Activated naive CD4-positive, alpha-beta T cell treated with Interleukin-2 at 50 U/mL for 16 hours (primary cell): ENCODE data around the gene HMX1.

Source experiments
- DNase-seq: peaks from one replicate; pipeline ENCODE4 v3.0.0-alpha.2; 2020

Gene HMX1

GRCh38 chr4:8854931-8855330 lies 16.7 kb downstream of the HMX1 start:
- no peak for DNase-seq

- DNase-seq: no peak
These were observed 17.6 kb downstream of the HMX1 start for GRCh38 chr4:8854016-8854415.

DNA sequence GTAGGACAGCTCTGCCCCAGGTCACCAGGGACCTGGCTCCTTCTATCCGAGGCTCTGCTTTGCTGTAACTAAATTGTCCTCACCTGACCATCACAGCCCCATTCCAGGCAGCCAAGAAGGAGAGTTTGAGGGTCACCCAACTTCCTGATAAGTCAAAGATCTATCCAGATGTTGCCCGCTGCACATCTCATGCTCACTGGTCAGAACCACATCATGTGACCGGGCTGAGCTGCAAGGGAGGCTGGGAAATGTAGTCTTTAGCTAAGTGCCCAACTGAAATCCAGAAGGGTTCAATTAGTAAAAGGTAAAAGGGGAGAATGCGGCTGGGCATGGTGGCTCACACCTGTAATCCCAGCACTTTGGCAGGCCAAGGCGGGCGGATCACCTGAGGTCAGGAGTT lies 18.4 kb downstream of the HMX1 start:
- no peak for DNase-seq

GRCh38 chr4:8852118-8852704 lies 19.4 kb downstream of the HMX1 start:
- no peak for DNase-seq

DNA sequence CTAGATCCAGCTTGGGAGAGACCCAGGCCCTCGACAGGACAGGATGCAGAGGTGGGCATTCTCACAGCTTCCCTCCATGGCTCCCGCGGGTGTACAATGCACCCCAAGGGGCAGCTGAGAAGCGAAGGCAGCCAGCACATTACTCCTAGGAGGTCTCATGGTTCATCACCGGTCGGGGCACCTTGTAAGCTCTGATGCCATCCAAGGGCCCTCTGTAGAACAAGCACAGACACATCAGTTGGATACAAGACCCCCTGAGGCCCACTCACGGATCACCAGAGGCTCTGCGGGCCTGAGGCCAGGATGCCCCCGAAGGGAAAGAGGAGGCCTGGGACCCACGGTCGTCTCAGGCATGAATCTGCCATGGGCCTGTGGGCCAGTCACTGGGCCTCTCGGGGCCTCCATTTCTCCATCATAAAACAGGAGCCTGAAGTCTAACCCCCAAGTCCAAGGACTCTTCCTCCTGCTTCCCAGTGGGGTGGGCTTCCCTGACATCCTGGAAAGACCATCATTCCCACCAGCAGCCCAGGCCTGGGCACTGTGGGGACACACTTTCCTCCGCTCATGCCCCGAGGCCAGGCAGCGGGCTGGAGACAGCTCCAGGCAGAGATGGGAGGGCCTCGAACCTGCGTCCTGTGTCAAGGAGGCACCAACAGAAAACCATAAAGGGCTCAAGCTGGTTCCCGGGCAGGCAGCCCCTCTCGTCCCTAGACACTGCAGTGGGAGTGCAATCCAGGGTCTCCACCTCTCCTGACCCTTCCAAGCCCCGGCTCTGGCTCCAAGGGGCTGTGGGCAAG lies 20.1 kb downstream of the HMX1 start:
- no peak for DNase-seq

DNA sequence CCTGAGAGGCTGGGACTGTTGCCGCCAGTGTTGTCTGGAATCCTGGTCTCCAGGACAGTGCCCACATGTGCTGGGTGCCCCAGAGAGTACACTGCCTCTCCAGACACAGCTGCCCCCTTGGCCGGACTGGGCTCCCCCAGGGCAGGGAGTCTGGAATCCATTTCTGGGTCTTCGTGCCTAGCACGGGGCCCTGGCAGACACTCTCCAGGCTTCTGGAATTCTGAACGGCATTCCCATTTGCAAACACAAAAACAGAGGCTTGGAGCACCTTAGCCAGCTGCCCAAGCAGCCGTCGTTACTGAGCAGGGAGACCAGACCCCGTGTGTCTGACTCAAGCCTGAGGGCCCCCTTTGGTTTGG lies 20.8 kb downstream of the HMX1 start:
- DNase-seq: no peak

DNA sequence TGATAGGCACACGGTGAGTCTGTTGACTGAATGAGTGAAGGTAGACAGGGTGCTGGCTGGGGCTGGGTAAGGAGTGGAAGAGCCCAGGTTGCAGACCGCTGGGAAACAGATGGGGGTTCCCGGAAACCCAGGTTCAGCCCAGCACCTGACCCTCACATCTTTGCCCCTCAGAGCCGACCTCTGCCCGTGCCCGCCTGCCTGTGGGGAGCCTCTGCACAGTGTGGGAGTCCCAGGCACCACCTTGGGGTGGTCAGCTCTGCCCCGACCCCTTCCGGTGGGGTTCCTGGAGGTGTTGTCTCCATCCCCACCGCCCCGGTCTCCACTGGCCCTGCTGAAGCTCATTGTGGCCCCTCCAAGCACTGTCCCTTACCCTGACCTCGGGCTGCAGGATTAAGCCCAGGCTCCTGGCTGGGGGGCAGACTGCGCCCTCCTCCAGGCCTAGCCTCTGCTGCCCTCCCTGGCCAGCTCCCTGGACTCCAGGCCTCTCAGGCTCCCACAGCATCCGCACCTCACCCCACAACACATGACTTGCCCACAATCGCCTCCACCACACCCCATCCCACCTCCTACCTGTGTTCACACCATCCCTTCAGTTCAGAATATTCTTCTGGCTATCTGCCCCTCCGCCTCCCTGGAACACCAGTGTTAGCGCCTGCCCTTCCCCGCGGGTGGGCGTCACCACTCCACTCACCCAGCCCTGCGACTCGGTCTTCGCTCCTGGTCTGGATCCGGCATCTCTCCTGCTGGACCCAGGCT lies 21.4 kb downstream of the HMX1 start:
- no peak for DNase-seq

GRCh38 chr4:8849266-8850073 lies 22.2 kb downstream of the HMX1 start:
- DNase-seq: no peak

DNA sequence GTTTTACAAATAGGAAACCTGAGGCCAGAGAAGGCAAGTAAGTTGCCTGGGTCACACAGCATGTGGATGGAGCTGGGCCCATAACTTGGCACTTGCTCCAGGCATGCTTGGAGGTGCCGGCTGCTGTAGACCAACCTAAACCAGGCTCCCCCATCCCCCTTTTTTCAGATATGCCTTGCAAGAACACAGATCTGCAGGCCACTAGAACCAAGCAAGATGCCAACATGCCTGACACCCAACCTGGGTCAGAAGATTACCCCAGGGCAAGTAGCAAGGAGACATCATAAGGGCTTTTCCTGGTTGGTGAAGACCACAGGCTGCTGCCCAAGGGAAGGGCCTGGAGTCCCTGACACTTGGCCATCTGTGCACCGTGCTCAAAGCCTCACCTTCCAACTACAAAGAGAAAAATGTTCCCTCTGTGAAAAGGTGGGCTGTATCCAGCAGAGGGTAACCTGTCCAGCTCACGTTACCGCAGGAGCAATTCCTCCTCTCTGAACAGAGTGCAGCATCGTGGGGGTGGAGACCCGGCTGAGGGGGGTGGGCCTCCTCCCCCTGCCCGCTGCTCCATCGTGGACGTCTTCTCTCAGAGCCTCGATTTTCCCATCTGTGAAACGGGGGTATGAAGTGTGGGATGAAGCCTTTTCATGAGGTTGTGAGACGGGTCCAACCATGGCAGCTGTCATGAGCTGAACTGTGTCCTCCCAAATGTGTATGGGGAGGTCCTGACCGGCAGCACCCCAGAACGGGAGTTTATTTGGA lies 23.0 kb downstream of the HMX1 start:
- DNase-seq: no peak

DNA sequence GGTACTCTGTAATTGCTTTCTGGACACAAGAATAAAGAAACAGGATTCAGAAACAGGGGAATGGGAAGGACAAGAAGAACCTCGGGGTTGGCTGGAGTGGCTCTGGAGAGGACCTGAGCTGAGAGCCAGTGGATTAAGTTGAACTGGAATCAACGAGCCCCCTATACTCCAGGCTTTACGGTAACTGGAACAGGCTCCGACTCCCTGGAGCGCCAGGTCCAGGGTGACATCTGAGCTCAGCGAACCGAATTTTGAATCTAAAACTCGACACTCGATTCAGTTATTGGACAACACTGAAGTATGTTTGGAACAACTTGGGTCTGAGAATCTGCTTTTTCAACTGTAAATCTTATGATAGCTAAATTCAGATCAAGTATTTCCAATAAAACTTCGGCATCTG lies 23.9 kb downstream of the HMX1 start:
- DNase-seq: no peak

DNA sequence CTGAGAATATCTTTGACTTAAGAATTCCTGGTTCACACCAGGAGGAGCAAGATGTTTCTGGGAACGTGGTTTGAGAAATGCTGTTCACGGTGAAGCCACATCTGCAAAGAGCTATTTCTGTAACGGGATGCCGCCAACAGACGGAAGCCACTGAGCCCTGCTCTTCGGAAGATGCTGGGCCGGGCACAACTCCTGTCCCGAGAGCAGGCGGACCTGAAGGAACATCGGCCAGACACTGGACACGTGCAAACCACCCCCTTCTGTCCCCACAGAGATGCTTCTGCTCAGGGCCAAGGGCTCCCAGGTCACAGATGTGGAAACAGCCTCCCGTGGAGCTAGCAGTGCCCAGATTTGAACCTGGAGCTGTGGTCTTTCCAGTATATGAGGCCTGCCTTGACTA lies 24.3 kb downstream of the HMX1 start:
- DNase-seq: no peak

DNA sequence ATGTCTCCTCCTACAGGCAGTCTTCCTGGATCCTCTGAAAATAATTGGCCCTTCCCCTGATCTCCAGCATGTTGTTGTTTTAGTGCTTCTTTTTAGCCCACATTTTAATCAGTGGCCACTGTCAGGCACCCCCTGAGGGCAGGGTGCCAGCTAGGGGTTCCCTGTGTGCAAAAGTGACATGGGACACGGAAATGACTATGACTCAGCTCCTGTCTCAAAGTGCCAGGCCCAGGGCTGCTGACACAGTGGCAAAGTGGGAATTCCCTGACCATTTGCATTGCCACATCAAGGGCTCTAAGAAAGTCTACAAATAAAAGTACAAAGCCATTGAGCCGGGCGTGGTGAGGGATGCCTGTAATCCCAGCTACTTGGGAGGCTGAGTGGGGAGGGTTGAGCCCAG lies 24.8 kb downstream of the HMX1 start:
- DNase-seq: no peak

DNA sequence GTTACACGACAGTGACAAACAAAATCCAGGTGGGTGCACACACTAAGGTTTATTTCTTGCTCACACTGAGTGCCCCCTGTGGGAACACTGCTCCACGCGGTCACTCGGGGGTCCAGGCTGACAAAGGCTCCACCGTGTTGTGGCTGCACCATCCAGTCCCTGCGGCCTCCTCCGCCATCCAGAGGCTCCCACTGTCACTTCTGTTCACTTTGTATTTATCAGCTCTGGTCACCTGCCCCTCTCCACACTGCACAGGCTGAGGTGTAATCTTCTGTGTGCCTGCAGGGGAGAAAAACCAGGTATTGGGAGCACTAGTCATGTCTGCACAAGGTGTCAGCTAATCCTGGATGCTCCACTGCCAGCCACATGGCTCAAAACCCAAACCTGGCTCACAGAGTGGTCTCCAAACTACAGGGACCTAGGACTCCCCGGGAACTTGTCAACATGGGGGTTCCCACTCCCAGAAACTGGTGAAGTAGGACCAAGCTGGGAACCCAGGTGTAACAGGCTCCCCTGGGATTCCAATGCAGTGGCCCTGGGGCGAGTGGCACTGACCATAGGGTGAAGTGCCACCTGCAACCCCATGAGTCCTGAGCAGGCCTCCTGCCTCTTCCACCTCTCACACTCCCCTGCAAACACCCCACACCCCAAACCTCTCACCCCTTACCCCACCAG lies 25.5 kb downstream of the HMX1 start:
- DNase-seq: no peak

DNA sequence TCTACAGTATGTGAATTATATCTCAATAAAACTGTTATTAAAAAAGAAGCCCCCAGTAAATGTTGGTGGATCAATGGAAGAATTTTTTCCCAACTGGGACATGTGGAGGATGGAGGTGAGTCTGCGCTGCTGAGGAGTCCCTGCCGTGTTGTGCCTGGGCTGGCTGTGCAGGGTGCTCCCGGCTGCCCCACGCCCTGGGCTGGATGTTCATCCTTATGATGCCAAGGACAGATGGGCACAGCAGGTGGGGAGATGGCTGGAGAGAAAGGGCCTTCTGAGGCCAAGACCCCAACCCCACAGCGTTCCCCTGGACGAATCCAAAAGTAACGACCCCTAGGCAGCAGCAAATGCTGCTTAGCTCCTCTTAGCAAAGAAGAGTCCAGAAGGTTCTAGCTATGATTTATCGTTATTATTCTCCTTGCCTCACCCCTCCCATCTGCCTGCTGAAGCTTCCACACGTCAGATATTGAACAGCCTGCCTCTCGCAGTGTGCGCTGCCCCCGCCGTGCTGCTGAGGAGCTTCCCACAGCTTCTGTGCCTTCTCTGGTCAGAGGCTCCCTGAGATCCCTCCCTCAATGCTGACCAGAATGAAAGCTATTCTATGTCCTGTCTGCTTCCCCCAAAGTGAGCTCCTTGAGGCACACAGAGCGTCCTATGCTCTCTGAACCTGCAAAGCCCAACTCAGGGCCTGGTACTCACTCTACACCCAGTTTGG lies 26.5 kb downstream of the HMX1 start:
- DNase-seq: no peak

- DNase-seq: no peak
These were observed 28.0 kb downstream of the HMX1 start for GRCh38 chr4:8843597-8843996.

DNA sequence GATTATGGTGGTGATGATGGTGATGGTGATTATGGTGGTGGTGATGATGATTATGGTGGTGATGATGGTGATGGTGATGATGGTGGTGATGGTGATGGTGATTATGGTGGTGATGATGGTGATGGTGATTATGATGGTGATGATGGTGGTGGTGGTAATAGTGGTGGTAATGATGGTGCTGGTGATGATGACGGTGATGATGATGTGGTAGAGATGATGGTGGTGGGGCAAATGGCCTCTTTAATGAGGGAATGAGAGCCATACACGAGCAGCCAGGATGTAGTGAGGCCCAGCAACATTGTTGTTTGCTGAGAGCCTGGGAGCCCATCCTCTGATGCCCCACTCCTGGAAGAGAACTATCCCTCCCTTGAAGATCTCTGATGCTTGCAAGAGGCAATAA lies 29.0 kb downstream of the HMX1 start:
- DNase-seq: no peak

DNA sequence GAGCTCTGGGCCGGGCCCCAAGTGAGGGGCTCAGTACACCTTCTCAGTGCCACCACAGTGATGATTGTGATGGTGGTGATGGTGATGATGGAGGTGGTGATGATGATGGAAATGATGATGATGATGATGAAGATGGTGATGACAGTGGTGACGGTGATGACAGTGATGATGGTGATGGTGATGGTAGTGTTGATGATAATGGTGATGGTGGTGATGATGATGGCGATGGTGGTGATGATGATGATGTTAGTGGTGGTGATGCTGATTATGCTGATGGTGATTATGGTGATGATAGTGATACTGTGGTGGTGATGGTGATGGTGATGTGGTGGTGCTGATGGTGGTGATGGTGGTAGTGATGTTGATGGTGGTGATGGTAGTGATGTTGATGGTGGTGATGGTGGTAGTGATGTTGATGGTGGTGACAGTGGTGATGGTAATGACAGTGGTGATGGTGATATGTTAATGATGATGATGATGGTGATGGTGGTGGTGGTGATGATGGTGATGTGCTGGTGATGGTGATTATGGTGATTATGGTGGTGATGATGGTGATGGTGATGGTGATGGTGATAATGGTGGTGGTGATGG lies 29.9 kb downstream of the HMX1 start:
- DNase-seq: no peak

- DNase-seq: no peak
These were observed 30.7 kb downstream of the HMX1 start for GRCh38 chr4:8840816-8841455.

DNA sequence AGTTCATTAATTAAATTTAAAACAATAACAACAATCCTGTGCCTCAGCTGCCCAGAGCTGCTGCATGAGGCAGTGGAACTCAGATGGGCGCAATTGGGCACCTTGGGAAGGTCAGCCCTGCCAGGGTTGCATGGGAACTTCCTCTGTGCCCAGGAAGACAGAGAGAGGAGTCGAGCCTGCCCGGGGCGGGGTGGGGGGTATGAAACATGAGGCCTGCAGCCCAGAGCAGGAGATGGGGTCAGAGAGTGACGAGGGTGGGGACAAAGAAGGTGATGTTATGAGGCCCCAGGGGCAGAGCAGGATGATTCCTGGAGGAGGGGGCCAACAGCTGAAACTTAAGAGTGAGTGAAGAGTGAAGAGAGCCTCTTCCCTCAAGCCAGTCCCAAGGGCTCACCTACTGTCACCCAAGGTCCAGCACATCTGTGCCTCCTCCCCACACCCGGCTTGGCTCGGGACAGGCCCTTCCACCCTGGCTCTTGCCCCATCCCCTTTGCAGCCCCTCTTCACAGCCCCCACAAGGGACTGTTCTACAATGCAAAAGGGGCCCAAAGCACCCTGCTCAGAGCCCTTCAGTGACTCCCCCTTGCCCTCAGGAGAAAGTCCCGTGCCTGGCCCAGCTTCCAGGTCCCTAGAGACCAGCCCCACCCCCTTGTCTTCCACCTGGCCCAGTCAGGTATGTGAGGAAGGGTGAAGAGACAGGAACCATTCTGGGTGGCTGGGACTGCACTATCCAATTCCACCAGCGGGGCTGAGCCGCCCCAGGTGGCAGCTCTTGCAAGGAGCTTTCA lies 31.4 kb downstream of the HMX1 start:
- no peak for DNase-seq
